CD8-positive, alpha-beta memory T cell (primary cell): Measurements from ENCODE around the gene CADPS. TPM values are rescaled to one million over a fixed set of nuclear protein-coding genes. Genes with fewer than 3 reads are reported as not detected.

ENCODE experiments used
- CTCF ChIA-PET: fragments of 350-600 bp; sonication (Branson Sonifier 250); formaldehyde crosslinking; loops from one replicate; lab custom pipeline; 2021; ENCODE audit warnings: antibody characterized with exemption; lab: Charles Lee
- POLR2A ChIA-PET: fragments of 350-600 bp; sonication (Branson Sonifier 250); formaldehyde crosslinking; loops from one replicate; lab custom pipeline; 2021; ENCODE audit warnings: antibody characterized with exemption; lab: Charles Lee
- DNase-seq, 5 donors: peaks; one replicate each; pipeline versions ENCODE4 v3.0.0 to v3.0.0-alpha.2; 2020 to 2022; ENCODE audit warnings: mixed read lengths in 1 of 5
- H3K27ac ChIP-seq: one replicate; pipeline ENCODE4 v1.7.0; 2013; ENCODE audit warnings: low read depth, mild to moderate bottlenecking, low read length, moderate library complexity
- H3K27me3 ChIP-seq: 2 replicates; pipeline ENCODE4 v1.7.0; 2013; ENCODE audit warnings: low read length, mild to moderate bottlenecking; ENCODE audit not compliant: insufficient read depth, poor library complexity, severe bottlenecking
- H3K36me3 ChIP-seq: 2 replicates; pipeline ENCODE4 v1.7.0; 2013; ENCODE audit warnings: mild to moderate bottlenecking, low read length, moderate library complexity; ENCODE audit not compliant: insufficient read depth
- H3K4me1 ChIP-seq: 2 replicates; pipeline ENCODE4 v1.7.0; 2013; ENCODE audit warnings: mild to moderate bottlenecking, low read length, moderate library complexity; ENCODE audit not compliant: insufficient read depth
- H3K4me3 ChIP-seq: 2 replicates; pipeline ENCODE4 v1.7.0; 2013; ENCODE audit warnings: mild to moderate bottlenecking, low read length
- H3K9me3 ChIP-seq: 2 replicates; pipeline ENCODE4 v1.7.0; 2013; ENCODE audit warnings: mild to moderate bottlenecking, low read length
- H3K27ac Mint-ChIP-seq, 8 donors: one replicate each; pipeline ENCODE4 v1.8.0; 2020 to 2021; ENCODE audit warnings: mixed read lengths in 8 of 8, mild to moderate bottlenecking in 6 of 8, inconsistent platforms in 3 of 8, moderate library complexity in 3 of 8
- H3K27me3 Mint-ChIP-seq, 2 donors: one replicate each; pipeline ENCODE4 v1.8.0; 2020 to 2021; ENCODE audit warnings: mixed read lengths in 2 of 2, mild to moderate bottlenecking in 1 of 2, moderate library complexity in 1 of 2
- H3K36me3 Mint-ChIP-seq, 3 donors: one replicate each; pipeline ENCODE4 v1.8.0; 2020 to 2021; ENCODE audit warnings: mixed read lengths in 3 of 3, inconsistent platforms in 1 of 3, mild to moderate bottlenecking in 1 of 3
- H3K4me1 Mint-ChIP-seq, 3 donors: one replicate each; pipeline ENCODE4 v1.8.0; 2020 to 2021; ENCODE audit warnings: mixed read lengths in 3 of 3, inconsistent platforms in 1 of 3, mild to moderate bottlenecking in 1 of 3
- H3K4me3 Mint-ChIP-seq, 7 donors: one replicate each; pipeline ENCODE4 v1.8.0; 2020 to 2021; ENCODE audit warnings: mixed read lengths in 7 of 7, mild to moderate bottlenecking in 6 of 7, moderate library complexity in 4 of 7, inconsistent platforms in 2 of 7
- H3K9me3 Mint-ChIP-seq, 5 donors: one replicate each; pipeline ENCODE4 v1.8.0; 2020 to 2022; ENCODE audit warnings: mixed read lengths in 5 of 5, mild to moderate bottlenecking in 3 of 5, moderate library complexity in 2 of 5, inconsistent platforms in 1 of 5
- polyA plus RNA-seq: library from polyadenylated mRNA; unstranded; fragments of 300-500 nt; fragmentation: Illumina TruSeq; gene quantifications from one replicate; pipeline ENCODE4 v1.2.3, GENCODE V29; 2021
- total RNA-seq, 2 experiments: library from RNA; stranded (reverse); gene quantifications; one replicate each; pipeline ENCODE4 v1.2.3, GENCODE V29; 2021

CADPS gene
- total and polyA plus RNA-seq, 3 experiments from 2014 or later = not detected

DNA sequence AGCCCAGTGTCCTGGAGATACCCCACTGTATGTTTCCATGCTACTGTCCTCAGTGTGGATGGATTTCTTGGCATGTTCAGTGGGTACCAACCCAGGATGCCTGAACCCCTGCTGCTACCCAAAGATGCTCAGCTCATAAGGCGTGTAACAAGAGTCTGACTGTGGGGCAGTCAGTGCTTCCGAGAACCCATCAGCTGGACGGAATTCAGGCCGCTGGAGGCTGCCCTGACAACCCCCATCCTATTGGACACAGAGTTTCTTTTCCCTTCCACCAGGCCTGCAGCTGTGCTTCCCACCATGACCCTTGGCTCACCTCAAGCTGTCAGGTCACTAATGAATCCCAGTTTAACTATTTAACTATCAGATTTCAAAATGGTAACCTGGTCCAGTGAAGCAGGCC, 277.7 kb downstream of the CADPS start:
- no peak overlapping the region for H3K4me3 ChIP-seq
- peaks cover 0 to 4% (median 0%) of the 10 kb centered on the region in 5 donors for H3K9me3 Mint-ChIP-seq
- H3K4me3 Mint-ChIP-seq = no peak overlapping the region
- no peak overlapping the region for H3K27ac ChIP-seq
- H3K4me1 Mint-ChIP-seq = no peaks in the 10 kb centered on the region
- H3K36me3 Mint-ChIP-seq = no peaks in the 10 kb centered on the region
- CTCF ChIA-PET = no interaction called here
- no peaks in the 10 kb centered on the region for H3K36me3 ChIP-seq
- DNase-seq = no peak
- H3K27me3 ChIP-seq = no peaks in the 10 kb centered on the region
- H3K9me3 ChIP-seq = no peaks in the 10 kb centered on the region
- H3K27ac Mint-ChIP-seq = no peak overlapping the region
- POLR2A ChIA-PET = no interaction called here
- H3K27me3 Mint-ChIP-seq = no peaks in the 10 kb centered on the region
- no peaks in the 10 kb centered on the region for H3K4me1 ChIP-seq

DNA sequence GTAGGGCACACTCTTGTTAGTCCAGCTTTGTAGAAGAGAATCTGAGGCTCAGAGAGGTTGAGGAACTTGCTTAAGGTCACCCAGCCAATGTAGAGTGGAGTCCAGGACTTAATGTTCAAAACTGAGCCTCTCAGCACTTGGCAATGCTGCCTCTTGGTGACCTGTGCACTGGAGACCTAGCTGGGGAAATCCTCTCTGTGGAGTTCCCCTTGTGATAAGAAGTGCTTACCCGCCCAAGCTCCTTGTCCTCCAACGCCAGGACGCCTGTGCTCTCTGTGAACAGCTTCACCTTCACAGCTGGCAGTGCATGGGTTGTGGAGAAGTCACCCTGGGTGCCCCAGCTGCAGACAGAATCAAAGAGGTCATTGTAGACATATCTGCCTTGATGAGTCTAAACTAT, 282.8 kb downstream of the CADPS start:
- no peaks in the 10 kb centered on the region for H3K36me3 ChIP-seq
- H3K4me3 ChIP-seq = no peak overlapping the region
- ChIA-PET POLR2A (no interaction called here), CTCF (no interaction called here)
- no peak overlapping the region for H3K27ac ChIP-seq
- no peaks in the 10 kb centered on the region for H3K9me3 ChIP-seq
- Mint-ChIP-seq H3K4me1 (no peaks in the 10 kb centered on the region), H3K36me3 (no peaks in the 10 kb centered on the region), H3K27ac (no peak overlapping the region), H3K9me3 (peaks cover 0 to 5% (median 1%) of the 10 kb centered on the region in 5 donors), H3K27me3 (peaks cover 0 to 2% of the 10 kb centered on the region in 2 donors), H3K4me3 (no peak overlapping the region)
- DNase-seq = no peak
- no peaks in the 10 kb centered on the region for H3K27me3 ChIP-seq
- no peaks in the 10 kb centered on the region for H3K4me1 ChIP-seq

- Mint-ChIP-seq H3K27me3 (peaks cover 0 to 2% of the 10 kb centered on the region in 2 donors), H3K4me1 (no peaks in the 10 kb centered on the region), H3K4me3 (no peak overlapping the region), H3K36me3 (no peaks in the 10 kb centered on the region), H3K9me3 (peaks cover 0 to 5% (median 1%) of the 10 kb centered on the region in 5 donors), H3K27ac (no peak overlapping the region)
- no peak for DNase-seq
- CTCF ChIA-PET = no interaction called here
- Histone ChIP-seq H3K4me3 (no peak overlapping the region), H3K36me3 (no peaks in the 10 kb centered on the region), H3K27ac (no peak overlapping the region), H3K27me3 (no peaks in the 10 kb centered on the region), H3K4me1 (no peaks in the 10 kb centered on the region), H3K9me3 (no peaks in the 10 kb centered on the region)
- POLR2A ChIA-PET = no interaction called here
Observed at GRCh38 chr3:62589078-62589477, 286.1 kb downstream of the CADPS start.

- Histone ChIP-seq H3K27ac (no peak overlapping the region), H3K4me3 (no peak overlapping the region), H3K9me3 (no peaks in the 10 kb centered on the region), H3K27me3 (no peaks in the 10 kb centered on the region), H3K36me3 (no peaks in the 10 kb centered on the region), H3K4me1 (no peaks in the 10 kb centered on the region)
- POLR2A ChIA-PET = no interaction called here
- Mint-ChIP-seq H3K4me1 (no peaks in the 10 kb centered on the region), H3K36me3 (no peaks in the 10 kb centered on the region), H3K27ac (no peak overlapping the region), H3K27me3 (peaks cover 0 to 3% of the 10 kb centered on the region in 2 donors), H3K9me3 (peaks cover 0 to 6% (median 1%) of the 10 kb centered on the region in 5 donors), H3K4me3 (no peak overlapping the region)
- no peak for DNase-seq
- CTCF ChIA-PET = no interaction called here
Observed at GRCh38 chr3:62587579-62588031, 287.6 kb downstream of the CADPS start.

- Mint-ChIP-seq H3K9me3 (peaks cover 0 to 9% (median 1%) of the 10 kb centered on the region in 5 donors), H3K36me3 (no peaks in the 10 kb centered on the region), H3K27me3 (peaks cover 0 to 3% of the 10 kb centered on the region in 2 donors), H3K4me1 (no peaks in the 10 kb centered on the region), H3K4me3 (no peak overlapping the region), H3K27ac (no peak overlapping the region)
- no peak for DNase-seq
- no peak overlapping the region for H3K4me3 ChIP-seq
- no peaks in the 10 kb centered on the region for H3K27me3 ChIP-seq
- no peaks in the 10 kb centered on the region for H3K9me3 ChIP-seq
- CTCF ChIA-PET = no interaction called here
- POLR2A ChIA-PET = no interaction called here
- no peaks in the 10 kb centered on the region for H3K36me3 ChIP-seq
- no peak overlapping the region for H3K27ac ChIP-seq
- H3K4me1 ChIP-seq = no peaks in the 10 kb centered on the region
Observed at GRCh38 chr3:62587169-62587568, 288.0 kb downstream of the CADPS start.

DNA sequence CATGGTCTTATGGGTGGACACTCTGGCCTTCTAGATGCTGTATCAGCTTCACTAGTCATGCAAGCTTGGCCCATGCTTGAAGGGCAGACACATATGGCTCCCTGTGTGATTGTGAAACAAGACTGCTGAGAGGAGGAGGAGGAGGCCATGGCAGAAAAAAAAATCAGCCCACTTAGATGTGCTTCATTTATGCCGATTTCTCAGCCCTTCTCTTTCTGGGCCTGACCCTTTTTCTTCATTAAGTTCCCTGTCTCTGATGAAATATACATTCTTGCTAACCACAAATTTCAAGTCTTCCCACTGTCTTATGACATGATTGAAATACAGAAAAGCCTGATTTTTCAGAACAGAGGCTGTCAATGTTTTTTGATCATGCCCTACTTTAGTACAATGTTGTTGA, 288.9 kb downstream of the CADPS start:
- Mint-ChIP-seq H3K4me3 (no peak overlapping the region), H3K27me3 (peaks cover 0 to 3% of the 10 kb centered on the region in 2 donors), H3K4me1 (no peaks in the 10 kb centered on the region), H3K27ac (no peak overlapping the region), H3K36me3 (no peaks in the 10 kb centered on the region), H3K9me3 (peaks cover 0 to 9% (median 1%) of the 10 kb centered on the region in 5 donors)
- Histone ChIP-seq H3K36me3 (no peaks in the 10 kb centered on the region), H3K27ac (no peak overlapping the region), H3K9me3 (no peaks in the 10 kb centered on the region), H3K4me3 (no peak overlapping the region), H3K4me1 (no peaks in the 10 kb centered on the region), H3K27me3 (no peaks in the 10 kb centered on the region)
- ChIA-PET CTCF (no interaction called here), POLR2A (no interaction called here)
- DNase-seq = no peak

GRCh38 chr3:62585861-62586260, 289.4 kb downstream of the CADPS start:
- Histone ChIP-seq H3K9me3 (no peaks in the 10 kb centered on the region), H3K4me3 (no peak overlapping the region), H3K27me3 (no peaks in the 10 kb centered on the region), H3K27ac (no peak overlapping the region), H3K36me3 (no peaks in the 10 kb centered on the region), H3K4me1 (no peaks in the 10 kb centered on the region)
- ChIA-PET POLR2A (no interaction called here), CTCF (no interaction called here)
- H3K27ac Mint-ChIP-seq = no peak overlapping the region
- H3K9me3 Mint-ChIP-seq = peaks cover 0 to 7% (median 1%) of the 10 kb centered on the region in 5 donors
- no peaks in the 10 kb centered on the region for H3K4me1 Mint-ChIP-seq
- no peaks in the 10 kb centered on the region for H3K36me3 Mint-ChIP-seq
- no peak overlapping the region for H3K4me3 Mint-ChIP-seq
- H3K27me3 Mint-ChIP-seq = peaks cover 0 to 3% of the 10 kb centered on the region in 2 donors
- no peak for DNase-seq

DNA sequence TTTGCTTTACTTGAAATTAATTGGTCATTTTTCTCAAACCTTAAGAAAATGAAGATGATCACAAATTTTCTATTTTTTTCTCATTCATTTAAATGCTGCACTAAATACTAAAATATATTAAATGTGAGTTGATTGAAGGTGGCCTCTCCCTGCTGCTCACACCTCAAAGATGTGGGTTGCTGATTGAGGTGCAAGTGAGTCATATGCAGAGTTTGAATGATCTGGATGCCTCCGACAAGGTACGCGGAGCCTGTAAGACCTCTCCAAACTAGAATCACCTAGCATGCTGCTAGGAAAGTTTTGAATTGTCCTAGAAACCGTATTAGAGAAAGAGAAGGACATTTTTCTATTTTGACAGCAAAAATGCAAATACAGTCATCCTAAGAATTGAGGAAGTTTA, 290.6 kb downstream of the CADPS start:
- Mint-ChIP-seq H3K27me3 (peaks cover 0 to 3% of the 10 kb centered on the region in 2 donors), H3K9me3 (peaks cover 3 to 12% (median 6%) of the 10 kb centered on the region in 5 donors), H3K27ac (no peak overlapping the region), H3K4me1 (no peaks in the 10 kb centered on the region), H3K4me3 (no peak overlapping the region), H3K36me3 (no peaks in the 10 kb centered on the region)
- H3K36me3 ChIP-seq = no peaks in the 10 kb centered on the region
- POLR2A ChIA-PET = no interaction called here
- no peaks in the 10 kb centered on the region for H3K27me3 ChIP-seq
- DNase-seq = no peak
- CTCF ChIA-PET = no interaction called here
- H3K4me3 ChIP-seq = no peak overlapping the region
- H3K27ac ChIP-seq = no peak overlapping the region
- H3K9me3 ChIP-seq = no peaks in the 10 kb centered on the region
- H3K4me1 ChIP-seq = no peaks in the 10 kb centered on the region
